Loucy (cell line): ENCODE measurements around the gene CENPP.

Experiments used
- EZH2phosphoT487 ChIP-seq: fragments of 200-600 bp; IDR thresholded peaks from 2 replicates; pipeline ENCODE4 v1.6.1; 2018; ENCODE audit warnings: antibody characterized with exemption, mild to moderate bottlenecking, moderate library complexity, borderline replicate concordance
- TF ChIP-seq, protein P1 (sequence below): fragments of 200-600 bp; sonication (generic); conservative IDR thresholded peaks from 2 replicates; pipeline ENCODE4 v1.5.1; 2014; ENCODE audit warnings: mild to moderate bottlenecking, antibody characterized with exemption, low read length

DNA sequence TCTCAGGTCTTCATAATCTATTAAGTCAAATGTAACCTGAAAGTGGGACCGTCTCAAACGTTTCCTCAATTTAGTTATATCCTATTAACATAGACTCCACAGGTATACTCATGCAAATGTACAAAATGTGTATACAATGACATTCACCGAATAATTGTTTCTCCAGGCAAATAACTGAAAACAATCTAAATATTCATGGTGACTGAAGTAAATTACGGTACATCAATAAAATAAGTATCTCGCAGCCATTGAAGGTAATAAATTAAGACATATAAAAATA lies 32.7 kb upstream of the CENPP start:
- TF ChIP-seq EZH2phosphoT487, result no peak
- TF ChIP-seq, protein P1, sequence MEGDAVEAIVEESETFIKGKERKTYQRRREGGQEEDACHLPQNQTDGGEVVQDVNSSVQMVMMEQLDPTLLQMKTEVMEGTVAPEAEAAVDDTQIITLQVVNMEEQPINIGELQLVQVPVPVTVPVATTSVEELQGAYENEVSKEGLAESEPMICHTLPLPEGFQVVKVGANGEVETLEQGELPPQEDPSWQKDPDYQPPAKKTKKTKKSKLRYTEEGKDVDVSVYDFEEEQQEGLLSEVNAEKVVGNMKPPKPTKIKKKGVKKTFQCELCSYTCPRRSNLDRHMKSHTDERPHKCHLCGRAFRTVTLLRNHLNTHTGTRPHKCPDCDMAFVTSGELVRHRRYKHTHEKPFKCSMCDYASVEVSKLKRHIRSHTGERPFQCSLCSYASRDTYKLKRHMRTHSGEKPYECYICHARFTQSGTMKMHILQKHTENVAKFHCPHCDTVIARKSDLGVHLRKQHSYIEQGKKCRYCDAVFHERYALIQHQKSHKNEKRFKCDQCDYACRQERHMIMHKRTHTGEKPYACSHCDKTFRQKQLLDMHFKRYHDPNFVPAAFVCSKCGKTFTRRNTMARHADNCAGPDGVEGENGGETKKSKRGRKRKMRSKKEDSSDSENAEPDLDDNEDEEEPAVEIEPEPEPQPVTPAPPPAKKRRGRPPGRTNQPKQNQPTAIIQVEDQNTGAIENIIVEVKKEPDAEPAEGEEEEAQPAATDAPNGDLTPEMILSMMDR, result no peak
